Stimulated activated CD8-positive, alpha-beta memory T cell treated with anti-CD3 and anti-CD28 coated beads, Interleukin-2, amount 100 ng/mL, for 1 hour (primary cell): Measurements from ENCODE around the gene P2RY8.
"Not testable (repeated sequence)": the region's sequence is repeated elsewhere in the genome, so short reads cannot be mapped to it uniquely, and the experiment has no call there.

Source experiments
- DNase-seq, 2 donors: peaks; one replicate each; pipeline ENCODE4 v3.0.0-alpha.2; 2020; ENCODE audit warnings: low read depth in 2 of 2

P2RY8 gene

GRCh38 chrX:1487401-1487800 lies 49.6 kb downstream of the P2RY8 start:
- DNase-seq, result no peak

DNA sequence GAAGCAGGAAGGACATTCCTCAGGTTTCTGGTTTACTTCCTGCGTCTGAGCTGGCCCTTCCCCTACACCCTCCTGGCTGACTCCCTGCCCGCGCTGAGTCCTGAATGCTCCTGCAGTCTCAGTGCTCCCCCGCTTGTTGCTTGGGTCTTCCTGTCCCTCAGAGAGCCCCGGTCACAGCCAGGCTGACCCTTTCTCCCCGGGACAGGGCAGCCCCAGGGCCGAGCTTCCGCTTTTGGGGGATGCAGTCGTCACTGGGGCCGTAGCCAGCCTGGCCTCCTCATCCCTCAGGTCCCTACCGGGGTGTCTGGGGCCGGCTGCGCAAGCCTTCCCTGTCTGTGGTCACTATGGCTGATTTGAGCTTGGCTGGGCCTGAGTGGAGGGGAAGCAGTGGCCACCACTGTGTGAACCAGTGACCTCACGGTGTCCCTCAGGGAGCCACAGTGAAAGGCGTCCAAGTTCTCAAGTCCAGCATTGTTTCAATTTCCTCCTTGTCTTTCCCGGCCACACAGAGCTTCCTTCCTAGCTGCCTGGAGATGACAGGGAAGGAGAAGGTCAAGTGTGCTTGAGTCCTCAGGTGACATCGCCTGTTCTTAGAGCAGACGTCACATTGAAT lies 50.1 kb downstream of the P2RY8 start:
- no peak for DNase-seq

DNA sequence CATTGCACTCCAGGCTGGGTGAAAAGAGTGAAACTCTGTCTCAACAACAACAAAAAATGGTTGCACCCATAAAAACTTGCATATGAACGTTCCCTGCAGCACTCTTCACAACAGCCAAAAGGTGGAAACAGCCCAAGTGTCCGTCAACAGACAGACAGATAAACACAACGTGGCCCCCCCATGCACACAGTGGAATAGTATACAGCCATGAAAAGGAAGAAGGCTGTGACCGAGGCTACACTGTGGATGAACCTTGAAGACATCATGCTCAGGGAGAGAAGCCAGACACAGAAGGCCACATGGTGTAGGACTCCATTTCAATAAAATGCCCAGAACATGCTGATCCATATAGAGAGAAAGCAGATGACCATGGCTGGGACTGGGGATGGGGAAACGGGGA lies 50.8 kb downstream of the P2RY8 start:
- DNase-seq, result no peak

GRCh38 chrX:1485033-1485432 lies 52.0 kb downstream of the P2RY8 start:
- no peak for DNase-seq

- no peak for DNase-seq
Measured at GRCh38 chrX:1484638-1485019, 52.4 kb downstream of the P2RY8 start.

DNA sequence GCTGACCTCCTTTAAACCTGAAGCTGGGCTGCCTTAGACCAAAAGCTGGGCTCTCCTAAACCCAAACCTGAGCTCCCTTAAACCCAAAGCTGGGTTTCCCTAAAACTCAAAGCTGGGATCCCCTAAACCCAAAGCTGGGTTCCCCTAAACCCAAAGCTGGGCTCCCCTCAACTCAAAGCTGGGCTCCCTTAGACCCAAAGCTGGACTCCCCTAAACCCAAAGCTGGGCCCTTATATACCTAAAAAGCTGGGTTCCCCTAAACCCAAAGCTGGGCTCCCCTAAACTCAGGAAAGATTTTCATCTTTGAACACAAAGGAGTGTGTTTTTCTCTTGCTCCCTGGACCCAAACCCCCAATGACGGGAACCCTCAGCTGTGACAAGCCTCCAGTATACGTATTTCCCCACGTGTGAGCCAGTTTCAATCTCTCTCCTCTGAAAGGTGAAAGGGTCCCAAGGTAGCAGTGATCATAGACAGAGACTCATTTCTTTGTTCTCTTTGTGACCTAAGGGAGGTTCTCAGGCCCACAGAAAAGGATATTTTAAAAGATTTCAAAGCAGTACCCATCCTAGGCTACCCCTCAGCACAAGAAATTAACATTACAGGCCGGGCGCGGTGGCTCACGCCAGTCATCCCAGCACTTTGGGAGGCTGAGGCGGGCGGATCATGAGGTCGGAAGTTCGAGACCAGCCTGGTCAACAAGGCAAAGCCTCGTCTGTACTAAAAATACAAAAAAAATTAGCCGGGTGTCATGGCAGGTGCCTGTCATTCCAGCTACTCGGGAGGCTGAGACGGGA lies 52.9 kb downstream of the P2RY8 start:
- DNase-seq, result no peak

- not testable (repeated sequence) for DNase-seq
Measured at GRCh38 chrX:1482530-1482928, 54.5 kb downstream of the P2RY8 start.

DNA sequence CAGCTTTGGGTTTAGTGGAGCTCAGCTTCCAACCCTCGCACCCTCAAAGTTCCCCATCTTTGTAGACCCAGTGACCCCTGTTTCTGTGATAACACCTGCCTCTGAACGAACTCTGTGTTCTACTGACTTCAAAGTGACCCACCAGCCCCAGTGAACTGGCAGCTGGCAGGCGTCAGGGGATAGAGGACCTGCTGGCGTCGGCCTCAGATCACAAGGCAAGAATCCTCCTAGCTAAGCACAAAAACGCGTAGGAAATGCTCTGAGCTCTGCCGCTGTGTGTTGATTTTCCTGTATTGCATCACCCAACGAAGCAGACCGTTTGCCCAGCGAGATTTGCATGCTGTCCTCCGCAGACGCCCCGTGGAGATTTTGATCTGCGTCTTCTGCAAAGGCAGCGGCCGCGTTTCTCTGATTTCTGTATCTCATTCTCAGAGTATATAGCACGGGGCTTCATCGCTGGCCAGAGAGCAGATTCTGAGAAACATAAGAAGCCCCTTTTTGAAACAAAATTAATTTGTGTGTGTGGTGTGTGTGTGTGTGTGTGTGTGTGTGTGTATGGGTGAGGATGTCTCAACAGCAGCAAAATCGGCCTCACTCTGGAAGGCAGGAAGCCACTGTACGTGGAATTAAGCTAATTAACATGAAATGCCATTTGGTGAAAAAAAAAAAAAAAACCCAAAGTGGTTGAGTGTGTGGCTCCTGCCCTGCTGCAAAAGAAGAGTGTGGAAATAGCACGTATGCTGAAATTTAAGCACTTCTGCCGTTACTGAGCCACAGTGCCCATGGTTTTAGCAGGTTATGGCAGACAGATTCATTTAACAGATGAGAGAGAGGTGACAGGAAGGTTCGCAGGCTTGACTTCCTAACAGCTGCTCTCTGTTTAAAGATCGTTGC lies 55.1 kb downstream of the P2RY8 start:
- DNase-seq, result peak; percentile 48 to 63

- DNase-seq, result no peak
Measured at GRCh38 chrX:1480082-1480785, 56.8 kb downstream of the P2RY8 start.

DNA sequence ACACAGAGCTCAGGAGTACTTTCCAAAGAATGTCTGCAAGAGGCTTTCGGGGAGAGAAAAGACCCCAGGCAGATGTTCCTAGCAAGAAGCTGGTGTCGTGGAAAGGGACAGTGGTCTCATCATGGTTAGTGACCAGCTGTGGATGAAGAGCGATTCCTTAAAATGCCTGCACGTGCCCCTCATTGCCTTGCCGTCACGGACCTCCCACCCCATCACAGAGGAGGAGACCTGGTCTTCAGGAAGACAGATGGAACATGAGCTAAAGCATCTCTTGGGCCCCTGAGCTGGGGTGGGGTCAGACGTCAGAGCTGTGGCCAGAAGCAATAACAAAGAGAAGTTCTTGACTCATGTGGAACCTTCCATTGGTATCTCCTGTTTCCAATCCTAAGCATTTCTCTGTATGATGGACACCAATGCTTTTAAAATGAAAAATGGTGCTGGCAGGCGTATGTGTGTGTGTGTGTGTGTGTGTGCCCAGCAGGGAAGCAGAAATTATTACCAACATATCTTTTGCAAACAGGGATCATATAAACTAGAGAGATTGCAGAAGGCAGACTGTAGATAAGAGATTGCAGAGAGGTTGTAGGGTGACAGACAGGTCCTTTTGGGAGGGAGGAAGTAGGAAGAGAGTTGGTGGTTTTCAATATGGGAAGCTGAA lies 59.1 kb downstream of the P2RY8 start:
- DNase-seq, result no peak

- no peak for DNase-seq
Measured at GRCh38 chrX:1477229-1477628, 59.8 kb downstream of the P2RY8 start.

GRCh38 chrX:1476682-1477081 lies 60.3 kb downstream of the P2RY8 start:
- no peak for DNase-seq

DNA sequence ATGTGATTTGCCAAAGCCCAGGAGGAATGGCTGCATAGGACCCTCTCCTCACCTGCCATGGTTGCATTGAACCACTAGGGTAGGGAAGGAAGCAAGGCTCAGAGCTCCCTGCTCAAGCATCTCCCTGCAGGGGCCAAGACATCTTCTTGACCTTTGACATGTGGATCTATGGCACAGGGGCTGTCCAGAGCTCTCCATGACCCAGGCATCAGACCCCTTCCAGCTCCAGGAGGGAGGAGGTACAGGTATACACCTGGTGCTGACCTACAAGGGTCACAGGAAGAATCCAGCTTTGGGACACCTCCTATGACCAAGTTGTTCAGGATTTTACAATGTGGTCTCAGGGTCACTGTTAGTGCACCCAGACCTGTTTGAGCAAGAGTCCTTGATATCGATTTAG lies 61.1 kb downstream of the P2RY8 start:
- DNase-seq, result no peak

DNA sequence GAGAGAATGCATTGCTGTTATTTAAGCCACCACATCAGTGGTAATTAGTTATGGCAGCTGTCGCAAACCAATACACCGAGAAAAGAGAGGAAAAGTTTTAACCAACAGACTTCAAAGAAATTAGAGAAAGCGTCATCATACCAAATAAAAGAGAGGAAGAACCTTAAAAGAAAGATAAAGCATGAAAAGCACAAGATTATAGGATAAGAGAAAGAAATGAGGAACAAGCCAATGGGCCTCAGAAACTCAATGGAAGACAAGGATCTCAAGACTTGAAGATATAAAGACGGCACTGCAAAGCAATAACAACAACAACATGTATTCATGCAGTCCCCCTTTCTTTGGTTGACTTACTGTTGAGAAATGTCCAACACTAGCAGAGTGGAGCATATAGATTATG lies 61.5 kb downstream of the P2RY8 start:
- DNase-seq, result no peak

DNA sequence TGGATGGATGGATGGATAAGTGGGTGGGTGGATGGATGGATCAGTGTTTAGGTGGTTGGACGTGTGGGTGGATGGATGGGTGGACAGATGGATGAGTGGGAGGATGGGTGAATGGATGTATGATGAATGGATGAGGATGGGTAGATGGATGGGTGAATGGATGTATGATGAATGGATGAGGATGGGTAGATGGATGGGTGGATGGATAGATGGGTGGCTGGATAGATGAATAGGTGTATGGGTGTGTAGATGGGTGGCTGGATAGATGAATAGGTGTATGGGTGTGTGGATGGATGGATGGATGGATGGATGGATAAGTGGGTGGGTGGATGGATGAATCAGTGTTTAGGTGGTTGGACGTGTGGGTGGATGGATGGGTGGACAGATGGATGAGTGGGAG lies 62.4 kb downstream of the P2RY8 start:
- DNase-seq, result not testable (repeated sequence)

DNA sequence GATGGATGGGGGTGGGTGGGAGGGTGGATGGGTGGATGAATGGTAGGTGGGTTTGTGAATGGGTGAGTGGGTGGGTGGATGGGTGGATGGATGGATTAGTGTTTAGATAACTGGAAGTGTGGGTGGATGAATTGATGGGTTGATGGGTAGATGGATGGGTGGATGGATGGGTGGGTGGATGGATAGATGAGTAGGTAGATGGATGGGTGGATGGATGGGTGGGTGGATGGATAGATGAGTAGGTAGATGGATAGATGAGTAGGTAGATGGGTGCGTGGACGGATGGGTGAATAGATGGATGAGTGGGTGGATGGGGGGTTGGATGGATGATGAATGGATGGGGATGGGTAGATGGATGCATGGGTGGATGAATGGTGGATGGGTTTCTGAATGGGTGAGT lies 64.0 kb downstream of the P2RY8 start:
- no peak for DNase-seq

DNA sequence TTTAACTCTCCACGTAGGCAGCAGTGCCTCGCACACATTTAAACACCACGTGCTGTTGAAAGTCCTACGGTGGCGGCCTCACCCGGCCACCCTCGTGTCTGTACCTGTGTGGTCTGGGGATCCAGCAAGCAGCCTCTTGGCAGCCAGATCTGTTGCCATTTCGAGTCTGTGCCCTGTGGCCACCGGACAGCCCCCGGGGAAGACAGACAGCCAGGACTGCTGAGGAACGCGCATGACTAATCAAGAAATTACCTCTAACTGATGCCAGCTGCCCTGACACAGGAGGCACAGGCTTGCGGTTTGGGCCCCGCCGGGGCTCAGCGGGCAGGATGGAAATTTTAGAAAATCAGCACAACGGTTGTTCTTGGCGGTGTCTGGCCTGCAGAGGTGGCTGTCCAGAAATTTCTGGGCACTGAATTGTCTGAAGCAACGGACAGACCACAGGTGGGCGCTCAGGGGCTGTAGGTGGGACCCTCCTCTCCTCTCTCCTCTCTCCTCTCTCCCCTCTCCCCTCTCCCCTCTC lies 68.7 kb downstream of the P2RY8 start:
- peak; percentile 59 for DNase-seq

- DNase-seq, result no peak
Measured at GRCh38 chrX:1466971-1467561, 69.9 kb downstream of the P2RY8 start.

GRCh38 chrX:1466232-1466661 lies 70.7 kb downstream of the P2RY8 start:
- DNase-seq, result no peak
